Loucy (cell line): Measurements from ENCODE around the gene FMN2.

Experiments
- CTCF ChIP-seq: fragments of 200-600 bp; sonication (generic); conservative IDR thresholded peaks from 2 replicates; pipeline ENCODE4 v1.5.1; 2014; ENCODE audit warnings: mild to moderate bottlenecking, antibody characterized with exemption, low read length
- EZH2phosphoT487 ChIP-seq: fragments of 200-600 bp; IDR thresholded peaks from 2 replicates; pipeline ENCODE4 v1.6.1; 2018; ENCODE audit warnings: antibody characterized with exemption, mild to moderate bottlenecking, moderate library complexity, borderline replicate concordance

DNA sequence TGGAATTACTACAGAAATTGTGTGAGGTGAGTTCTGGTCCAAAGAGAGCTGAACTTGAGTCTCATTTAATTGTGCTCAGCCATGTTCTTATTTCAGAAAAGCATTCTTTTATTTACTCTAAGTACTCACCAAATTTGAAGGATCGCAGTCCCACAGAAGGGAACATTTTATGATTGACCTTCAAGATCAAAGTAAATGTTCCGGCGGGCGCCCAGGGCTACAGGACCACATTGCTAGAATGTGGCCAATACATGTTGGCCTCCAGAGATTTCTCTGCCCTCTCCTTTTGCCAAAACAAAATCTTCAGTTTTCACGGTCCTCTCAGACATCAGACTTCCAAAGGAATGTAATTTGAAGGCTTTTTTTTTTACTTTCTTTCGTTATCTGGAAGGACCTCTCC, 237.8 kb downstream of the FMN2 start:
- TF ChIP-seq CTCF (no peak), EZH2phosphoT487 (no peak)
